Small intestine (tissue), 16 donors: ENCODE data around the gene GGN. TPM values are rescaled to one million over a fixed set of nuclear protein-coding genes. Genes with fewer than 3 reads are reported as not detected.

Experiments used
- DNase-seq, 2 donors: peaks; one replicate each; pipeline versions ENCODE4 v3.0.0 to v3.0.0-alpha.2; 2013
- FAIRE-seq: peaks from 2 replicates; lab custom pipeline; 2012; peaks lifted over from hg19 to GRCh38; lab: Jason Lieb, UNC
- H3K27ac ChIP-seq, 3 donors: one replicate each; pipeline ENCODE4 v1.5.1; 2013; ENCODE audit warnings: low read length in 2 of 3, mild to moderate bottlenecking in 2 of 3, control low read depth in 1 of 3, inconsistent platforms in 1 of 3, low read depth in 1 of 3, moderate library complexity in 1 of 3
- H3K27me3 ChIP-seq, 3 donors: one replicate each; pipeline ENCODE4 v1.6.1; 2013; ENCODE audit warnings: low read length in 3 of 3, inconsistent platforms in 1 of 3; ENCODE audit not compliant: control insufficient read depth in 3 of 3, insufficient read depth in 3 of 3
- H3K36me3 ChIP-seq, 3 donors: one replicate each; pipeline ENCODE4 v1.6.1; 2013; ENCODE audit warnings: low read length in 3 of 3, inconsistent platforms in 1 of 3, low read depth in 1 of 3, mild to moderate bottlenecking in 1 of 3, moderate library complexity in 1 of 3; ENCODE audit not compliant: control insufficient read depth in 3 of 3, insufficient read depth in 2 of 3
- H3K4me1 ChIP-seq, 3 donors: one replicate each; pipeline ENCODE4 v1.6.1; 2013; ENCODE audit warnings: low read length in 2 of 3, inconsistent platforms in 1 of 3, low read depth in 1 of 3, mild to moderate bottlenecking in 1 of 3, moderate library complexity in 1 of 3; ENCODE audit not compliant: control insufficient read depth in 3 of 3, insufficient read depth in 2 of 3
- H3K4me3 ChIP-seq, 3 donors: one replicate each; pipeline ENCODE4 v1.5.1; 2013; ENCODE audit warnings: low read length in 3 of 3, control low read depth in 1 of 3, inconsistent platforms in 1 of 3, low read depth in 1 of 3, mild to moderate bottlenecking in 1 of 3, moderate library complexity in 1 of 3
- H3K9me3 ChIP-seq, 2 donors: one replicate each; pipeline ENCODE4 v1.6.1; 2013; ENCODE audit warnings: low read depth in 1 of 2, low read length in 1 of 2; ENCODE audit not compliant: control insufficient read depth in 2 of 2, insufficient read depth in 1 of 2
- WGBS, 3 donors: extraction: QIAGEN DNeasy Blood & Tissue Kit; methylation state at CpG; one replicate each; pipeline ENCODE4 v1.1.7; 2013; 5-methylcytosine and 5-hydroxymethylcytosine counted together
- long read RNA-seq, 10 donors: transcript quantifications; one replicate each; lab custom pipeline, GENCODE V29; 2026
- polyA plus RNA-seq, 4 donors: library from polyadenylated mRNA; stranded (reverse) in 3 of 4; unstranded in 1 of 4; fragments of 200-250 nt in 3 of 4; fragments of 120-200 nt in 1 of 4; gene quantifications; one replicate each; pipeline versions ENCODE4 v1.2.1 to v1.2.3, GENCODE V29; 2013
- donor health status: healthy with polysubstance abuse.
- donor health status: control.
- donor health status: control.
- donor health status: Bipolar disorder and iron deficiency.
- donor health status: healthy.

The GGN gene
- 10 to 100 TPM in 2 of 4 donors, 1 to 10 TPM in 2; 1.7 to 16.1 (median 8.2) TPM for polyA plus RNA-seq
- long read RNA-seq, donor 1, result 0 reads
- long read RNA-seq, donor 2, result 0 reads
- long read RNA-seq, donor 3, result 0 reads
- long read RNA-seq, donor 4, result 0 reads
- long read RNA-seq, donor 5, result 0 reads
- long read RNA-seq, donor 6, result 0 reads
- long read RNA-seq, donor 7, result 0 reads
- long read RNA-seq, donor 8, result 0 reads
- long read RNA-seq, donor 9, result 0 reads
- long read RNA-seq, donor 10, result 0 reads

GRCh38 chr19:38387550-38388348 is at the start of gene GGN:
Gene GGN (minus strand): TSS chr19:38388034. CDS start chr19:38387261, 773 bp downstream.
- no peak for FAIRE-seq
- H3K36me3 ChIP-seq, result peaks cover 2 to 33% (median 6%) of the 10 kb centered on the region in 3 donors
- H3K4me3 ChIP-seq, result peak within 1 kb of the TSS; percentile 31 to 64 (median 42)
- peaks cover 0 to 54% (median 0%) of the 10 kb centered on the region in 3 donors for H3K27me3 ChIP-seq
- no peaks in the 10 kb centered on the region for H3K9me3 ChIP-seq
- WGBS, 3 donors, result 1 to 2% (median 1%) methylated on average over 46 to 51 of the region's 51 CpGs
- H3K27ac ChIP-seq, result peak within 1 kb of the TSS; percentile 73 to 89 (median 88)
- peak; percentile 93 to 94 for DNase-seq
- H3K4me1 ChIP-seq, result peaks cover 2 to 40% (median 12%) of the 10 kb centered on the region in 3 donors

GRCh38 chr19:38437295-38437694 is 49.5 kb upstream of the GGN start:
- peaks cover 0 to 20% (median 6%) of the 10 kb centered on the region in 3 donors for H3K27me3 ChIP-seq
- FAIRE-seq (no peak), DNase-seq (no peak)
- no peak overlapping the region for H3K27ac ChIP-seq
- no peaks in the 10 kb centered on the region for H3K9me3 ChIP-seq
- no peak overlapping the region for H3K4me3 ChIP-seq
- H3K4me1 ChIP-seq, result no peaks in the 10 kb centered on the region
- H3K36me3 ChIP-seq, result no peaks in the 10 kb centered on the region
- 88 to 94% (median 90%) methylated on average over 6 of the region's 6 CpGs for WGBS, 3 donors

- no peaks in the 10 kb centered on the region for H3K9me3 ChIP-seq
- 12 to 15% (median 14%) methylated on average over 10 to 13 of the region's 13 CpGs for WGBS, 3 donors
- DNase-seq, result no peak
- H3K4me3 ChIP-seq, result no peak overlapping the region
- H3K27ac ChIP-seq, result no peak overlapping the region
- FAIRE-seq, result no peak
- no peaks in the 10 kb centered on the region for H3K36me3 ChIP-seq
- no peaks in the 10 kb centered on the region for H3K4me1 ChIP-seq
- H3K27me3 ChIP-seq, result peaks cover 0 to 24% (median 6%) of the 10 kb centered on the region in 3 donors
These were observed 46.8 kb upstream of the GGN start for GRCh38 chr19:38434549-38435051.

GRCh38 chr19:38433268-38433733 is 45.5 kb upstream of the GGN start, which contains the start of gene RYR1:
Gene RYR1 (plus strand): TSS chr19:38433691. CDS start chr19:38433830, 139 bp downstream.
- Histone ChIP-seq H3K27ac (no peak within 1 kb of the TSS), H3K9me3 (no peaks in the 10 kb centered on the region), H3K27me3 (peaks cover 0 to 28% (median 6%) of the 10 kb centered on the region in 3 donors), H3K4me1 (no peaks in the 10 kb centered on the region), H3K4me3 (no peak within 1 kb of the TSS), H3K36me3 (no peaks in the 10 kb centered on the region)
- DNase-seq (peak in 1 of 2 donors; percentile 6), FAIRE-seq (no peak)
- WGBS, 3 donors, result 12 to 17% (median 13%) methylated on average over 20 of the region's 20 CpGs

GRCh38 chr19:38430931-38431330 is 43.1 kb upstream of the GGN start:
- FAIRE-seq (no peak), DNase-seq (no peak)
- H3K36me3 ChIP-seq, result no peaks in the 10 kb centered on the region
- H3K27me3 ChIP-seq, result peaks cover 0 to 30% (median 6%) of the 10 kb centered on the region in 3 donors
- H3K4me3 ChIP-seq, result no peak overlapping the region
- H3K27ac ChIP-seq, result no peak overlapping the region
- no peaks in the 10 kb centered on the region for H3K9me3 ChIP-seq
- WGBS, 3 donors, result 76 to 84% (median 82%) methylated on average over 7 of the region's 7 CpGs
- no peaks in the 10 kb centered on the region for H3K4me1 ChIP-seq

- Histone ChIP-seq H3K4me3 (no peak overlapping the region), H3K27ac (no peak overlapping the region), H3K4me1 (no peaks in the 10 kb centered on the region), H3K9me3 (no peaks in the 10 kb centered on the region), H3K27me3 (peaks cover 0 to 30% (median 4%) of the 10 kb centered on the region in 3 donors), H3K36me3 (no peaks in the 10 kb centered on the region)
- 73 to 80% (median 80%) methylated on average over 2 of the region's 2 CpGs for WGBS, 3 donors
- DNase-seq (no peak), FAIRE-seq (no peak)
These were observed 42.0 kb upstream of the GGN start for GRCh38 chr19:38429811-38430156.

- H3K4me1 ChIP-seq, result no peaks in the 10 kb centered on the region
These were observed 41.4 kb upstream of the GGN start for GRCh38 chr19:38429055-38429810.

More at GRCh38 chr19:38429055-38429810, 41.4 kb upstream of the GGN start:
- no peak overlapping the region for H3K4me3 ChIP-seq
- H3K36me3 ChIP-seq, result no peaks in the 10 kb centered on the region
- peaks cover 0 to 24% (median 2%) of the 10 kb centered on the region in 3 donors for H3K27me3 ChIP-seq
- 47 to 58% (median 55%) methylated on average over 14 of the region's 14 CpGs for WGBS, 3 donors
- H3K9me3 ChIP-seq, result no peaks in the 10 kb centered on the region
- H3K27ac ChIP-seq, result no peak overlapping the region
- DNase-seq (no peak), FAIRE-seq (no peak)
